ENCODE measurements around the gene MAEA. TPM values are rescaled to one million over a fixed set of nuclear protein-coding genes. Genes with fewer than 3 reads are reported as not detected.

Gene MAEA
- total and polyA plus RNA-seq, 10 of the 15 experiments (the other 5 are each of a cell fraction or from before 2014, with no cell fraction given): 3.6 to 67.1 (median 54.6) TPM

DNA sequence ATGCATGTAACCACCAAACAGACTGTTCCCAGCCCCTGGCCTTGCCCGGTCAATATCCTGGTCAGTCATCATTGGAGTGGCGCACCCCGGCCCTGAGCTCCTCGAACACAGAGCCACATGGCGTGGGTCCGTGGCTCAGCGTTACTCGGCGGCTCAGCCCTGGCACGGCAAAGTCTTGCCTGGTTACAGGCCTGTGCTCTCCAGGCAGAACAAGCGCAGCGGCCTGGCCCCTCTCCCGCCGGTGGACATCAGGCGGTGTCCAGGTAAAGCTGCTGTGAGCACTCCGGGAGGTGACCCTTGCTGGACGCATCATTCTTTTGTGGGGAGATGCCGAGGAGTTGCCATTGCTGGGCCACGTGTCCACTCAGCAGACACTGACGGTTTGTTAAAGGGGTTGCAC is 51.2 kb downstream of the MAEA start (continued):
- TF ChIP-seq, protein P1, sequence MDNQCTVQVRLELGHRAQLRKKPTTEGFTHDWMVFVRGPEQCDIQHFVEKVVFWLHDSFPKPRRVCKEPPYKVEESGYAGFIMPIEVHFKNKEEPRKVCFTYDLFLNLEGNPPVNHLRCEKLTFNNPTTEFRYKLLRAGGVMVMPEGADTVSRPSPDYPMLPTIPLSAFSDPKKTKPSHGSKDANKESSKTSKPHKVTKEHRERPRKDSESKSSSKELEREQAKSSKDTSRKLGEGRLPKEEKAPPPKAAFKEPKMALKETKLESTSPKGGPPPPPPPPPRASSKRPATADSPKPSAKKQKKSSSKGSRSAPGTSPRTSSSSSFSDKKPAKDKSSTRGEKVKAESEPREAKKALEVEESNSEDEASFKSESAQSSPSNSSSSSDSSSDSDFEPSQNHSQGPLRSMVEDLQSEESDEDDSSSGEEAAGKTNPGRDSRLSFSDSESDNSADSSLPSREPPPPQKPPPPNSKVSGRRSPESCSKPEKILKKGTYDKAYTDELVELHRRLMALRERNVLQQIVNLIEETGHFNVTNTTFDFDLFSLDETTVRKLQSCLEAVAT (IDR thresholded peaks at IDR 0.05): no peak
- TF ChIP-seq, protein P2, sequence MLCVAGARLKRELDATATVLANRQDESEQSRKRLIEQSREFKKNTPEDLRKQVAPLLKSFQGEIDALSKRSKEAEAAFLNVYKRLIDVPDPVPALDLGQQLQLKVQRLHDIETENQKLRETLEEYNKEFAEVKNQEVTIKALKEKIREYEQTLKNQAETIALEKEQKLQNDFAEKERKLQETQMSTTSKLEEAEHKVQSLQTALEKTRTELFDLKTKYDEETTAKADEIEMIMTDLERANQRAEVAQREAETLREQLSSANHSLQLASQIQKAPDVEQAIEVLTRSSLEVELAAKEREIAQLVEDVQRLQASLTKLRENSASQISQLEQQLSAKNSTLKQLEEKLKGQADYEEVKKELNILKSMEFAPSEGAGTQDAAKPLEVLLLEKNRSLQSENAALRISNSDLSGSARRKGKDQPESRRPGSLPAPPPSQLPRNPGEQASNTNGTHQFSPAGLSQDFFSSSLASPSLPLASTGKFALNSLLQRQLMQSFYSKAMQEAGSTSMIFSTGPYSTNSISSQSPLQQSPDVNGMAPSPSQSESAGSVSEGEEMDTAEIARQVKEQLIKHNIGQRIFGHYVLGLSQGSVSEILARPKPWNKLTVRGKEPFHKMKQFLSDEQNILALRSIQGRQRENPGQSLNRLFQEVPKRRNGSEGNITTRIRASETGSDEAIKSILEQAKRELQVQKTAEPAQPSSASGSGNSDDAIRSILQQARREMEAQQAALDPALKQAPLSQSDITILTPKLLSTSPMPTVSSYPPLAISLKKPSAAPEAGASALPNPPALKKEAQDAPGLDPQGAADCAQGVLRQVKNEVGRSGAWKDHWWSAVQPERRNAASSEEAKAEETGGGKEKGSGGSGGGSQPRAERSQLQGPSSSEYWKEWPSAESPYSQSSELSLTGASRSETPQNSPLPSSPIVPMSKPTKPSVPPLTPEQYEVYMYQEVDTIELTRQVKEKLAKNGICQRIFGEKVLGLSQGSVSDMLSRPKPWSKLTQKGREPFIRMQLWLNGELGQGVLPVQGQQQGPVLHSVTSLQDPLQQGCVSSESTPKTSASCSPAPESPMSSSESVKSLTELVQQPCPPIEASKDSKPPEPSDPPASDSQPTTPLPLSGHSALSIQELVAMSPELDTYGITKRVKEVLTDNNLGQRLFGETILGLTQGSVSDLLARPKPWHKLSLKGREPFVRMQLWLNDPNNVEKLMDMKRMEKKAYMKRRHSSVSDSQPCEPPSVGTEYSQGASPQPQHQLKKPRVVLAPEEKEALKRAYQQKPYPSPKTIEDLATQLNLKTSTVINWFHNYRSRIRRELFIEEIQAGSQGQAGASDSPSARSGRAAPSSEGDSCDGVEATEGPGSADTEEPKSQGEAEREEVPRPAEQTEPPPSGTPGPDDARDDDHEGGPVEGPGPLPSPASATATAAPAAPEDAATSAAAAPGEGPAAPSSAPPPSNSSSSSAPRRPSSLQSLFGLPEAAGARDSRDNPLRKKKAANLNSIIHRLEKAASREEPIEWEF (IDR thresholded peaks at IDR 0.05; ENCODE audit: insufficient replicate concordance, low read depth, low read length): no peak
- TF ChIP-seq RB1 (IDR thresholded peaks at IDR 0.05; ENCODE audit: borderline replicate concordance) (no peak), GATAD2B (conservative IDR thresholded peaks at IDR 0.05; ENCODE audit: low read depth) (no peak)

DNA sequence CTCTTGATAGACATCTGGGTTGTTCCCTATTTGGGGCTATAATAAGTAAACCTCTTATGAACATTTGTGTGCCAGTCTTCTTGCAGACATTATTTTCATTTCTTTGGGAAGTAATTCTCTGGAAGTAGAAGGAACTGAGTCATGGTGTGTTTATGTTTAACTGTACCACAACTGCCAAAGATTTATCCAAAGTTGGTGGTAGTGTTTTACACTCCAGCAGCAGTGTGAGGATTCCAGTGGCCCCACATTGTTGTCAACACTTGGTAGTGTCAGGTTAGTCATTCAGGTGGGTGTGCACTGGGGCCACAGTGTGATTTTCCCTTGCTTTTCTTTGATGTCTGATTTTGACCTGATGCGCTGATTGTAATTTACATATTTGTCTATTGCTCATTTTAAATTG is 52.3 kb downstream of the MAEA start:
- no peak overlapping the region for H3K4me2 ChIP-seq (ENCODE audit: control insufficient read depth, insufficient read depth)
- intact Hi-C loops (cut with micrococcal nuclease; ENCODE audit: unreplicated experiment): no loop called here
- WGBS (ENCODE audit: insufficient coverage, insufficient replicate concordance, low lambda C conversion rate, missing lambda C conversion rate): 89% methylated on average over 1 of the region's 1 CpG
- H3K4me1 ChIP-seq (ENCODE audit: control insufficient read depth, insufficient read depth, low read length): no peaks in the 10 kb centered on the region; the same call in 1 of the 2 replicates
- H3K79me2 ChIP-seq (ENCODE audit: control insufficient read depth, insufficient read depth, low read length): peaks cover 5% of the 10 kb centered on the region
- ChIA-PET POLR2A (no interaction called here), RAD21 (ENCODE audit: unreplicated experiment) (no interaction called here), CTCF (no interaction called here), SMC1A (ENCODE audit: uncharacterized antibody, unreplicated experiment) (no interaction called here)
- in situ Hi-C loops (cut with MboI): no loop called here
- H3K9me3 ChIP-seq (replicated peaks; ENCODE audit: control insufficient read depth, insufficient read depth, low read length): no peaks in the 10 kb centered on the region; the same call in 2 of the 3 replicates
- no peak overlapping the region for H3K27ac ChIP-seq (ENCODE audit: control insufficient read depth, insufficient read depth)
- no peaks in the 10 kb centered on the region for H4K20me1 ChIP-seq (ENCODE audit: control insufficient read depth, insufficient read depth)
- no TSS peak for BruUV-seq (replicated peaks)
- no peak for ATAC-seq
- no peak overlapping the region for H3K9ac ChIP-seq (ENCODE audit: control insufficient read depth, insufficient read depth, low read length)
- H3K36me3 ChIP-seq (ENCODE audit: control insufficient read depth in 2 of 2, insufficient read depth in 2 of 2, low read length in 1 of 2): peaks cover 19 to 21% of the 10 kb centered on the region in 2 experiments
- no peak for DNase-seq (ENCODE audit: low read depth, low spot score)
- H3K27me3 ChIP-seq (replicated peaks in 1 of 2; ENCODE audit: control insufficient read depth in 2 of 2, insufficient read depth in 2 of 2, low read length in 1 of 2): no peaks in the 10 kb centered on the region
- H2AFZ ChIP-seq (ENCODE audit: control insufficient read depth, low read depth, low read length): no peak overlapping the region
- FAIRE-seq: no peak
- no peak overlapping the region for H3K4me3 ChIP-seq
- TF ChIP-seq, protein P3, sequence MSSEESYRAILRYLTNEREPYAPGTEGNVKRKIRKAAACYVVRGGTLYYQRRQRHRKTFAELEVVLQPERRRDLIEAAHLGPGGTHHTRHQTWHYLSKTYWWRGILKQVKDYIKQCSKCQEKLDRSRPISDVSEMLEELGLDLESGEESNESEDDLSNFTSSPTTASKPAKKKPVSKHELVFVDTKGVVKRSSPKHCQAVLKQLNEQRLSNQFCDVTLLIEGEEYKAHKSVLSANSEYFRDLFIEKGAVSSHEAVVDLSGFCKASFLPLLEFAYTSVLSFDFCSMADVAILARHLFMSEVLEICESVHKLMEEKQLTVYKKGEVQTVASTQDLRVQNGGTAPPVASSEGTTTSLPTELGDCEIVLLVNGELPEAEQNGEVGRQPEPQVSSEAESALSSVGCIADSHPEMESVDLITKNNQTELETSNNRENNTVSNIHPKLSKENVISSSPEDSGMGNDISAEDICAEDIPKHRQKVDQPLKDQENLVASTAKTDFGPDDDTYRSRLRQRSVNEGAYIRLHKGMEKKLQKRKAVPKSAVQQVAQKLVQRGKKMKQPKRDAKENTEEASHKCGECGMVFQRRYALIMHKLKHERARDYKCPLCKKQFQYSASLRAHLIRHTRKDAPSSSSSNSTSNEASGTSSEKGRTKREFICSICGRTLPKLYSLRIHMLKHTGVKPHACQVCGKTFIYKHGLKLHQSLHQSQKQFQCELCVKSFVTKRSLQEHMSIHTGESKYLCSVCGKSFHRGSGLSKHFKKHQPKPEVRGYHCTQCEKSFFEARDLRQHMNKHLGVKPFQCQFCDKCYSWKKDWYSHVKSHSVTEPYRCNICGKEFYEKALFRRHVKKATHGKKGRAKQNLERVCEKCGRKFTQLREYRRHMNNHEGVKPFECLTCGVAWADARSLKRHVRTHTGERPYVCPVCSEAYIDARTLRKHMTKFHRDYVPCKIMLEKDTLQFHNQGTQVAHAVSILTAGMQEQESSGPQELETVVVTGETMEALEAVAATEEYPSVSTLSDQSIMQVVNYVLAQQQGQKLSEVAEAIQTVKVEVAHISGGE (CRISPR knock-in tag; IDR thresholded peaks at IDR 0.05): no peak
- TF ChIP-seq SMAD5 (IDR thresholded peaks at IDR 0.05; ENCODE audit: low read depth): no peak
- TF ChIP-seq, protein P4, sequence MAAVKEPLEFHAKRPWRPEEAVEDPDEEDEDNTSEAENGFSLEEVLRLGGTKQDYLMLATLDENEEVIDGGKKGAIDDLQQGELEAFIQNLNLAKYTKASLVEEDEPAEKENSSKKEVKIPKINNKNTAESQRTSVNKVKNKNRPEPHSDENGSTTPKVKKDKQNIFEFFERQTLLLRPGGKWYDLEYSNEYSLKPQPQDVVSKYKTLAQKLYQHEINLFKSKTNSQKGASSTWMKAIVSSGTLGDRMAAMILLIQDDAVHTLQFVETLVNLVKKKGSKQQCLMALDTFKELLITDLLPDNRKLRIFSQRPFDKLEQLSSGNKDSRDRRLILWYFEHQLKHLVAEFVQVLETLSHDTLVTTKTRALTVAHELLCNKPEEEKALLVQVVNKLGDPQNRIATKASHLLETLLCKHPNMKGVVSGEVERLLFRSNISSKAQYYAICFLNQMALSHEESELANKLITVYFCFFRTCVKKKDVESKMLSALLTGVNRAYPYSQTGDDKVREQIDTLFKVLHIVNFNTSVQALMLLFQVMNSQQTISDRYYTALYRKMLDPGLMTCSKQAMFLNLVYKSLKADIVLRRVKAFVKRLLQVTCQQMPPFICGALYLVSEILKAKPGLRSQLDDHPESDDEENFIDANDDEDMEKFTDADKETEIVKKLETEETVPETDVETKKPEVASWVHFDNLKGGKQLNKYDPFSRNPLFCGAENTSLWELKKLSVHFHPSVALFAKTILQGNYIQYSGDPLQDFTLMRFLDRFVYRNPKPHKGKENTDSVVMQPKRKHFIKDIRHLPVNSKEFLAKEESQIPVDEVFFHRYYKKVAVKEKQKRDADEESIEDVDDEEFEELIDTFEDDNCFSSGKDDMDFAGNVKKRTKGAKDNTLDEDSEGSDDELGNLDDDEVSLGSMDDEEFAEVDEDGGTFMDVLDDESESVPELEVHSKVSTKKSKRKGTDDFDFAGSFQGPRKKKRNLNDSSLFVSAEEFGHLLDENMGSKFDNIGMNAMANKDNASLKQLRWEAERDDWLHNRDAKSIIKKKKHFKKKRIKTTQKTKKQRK (IDR thresholded peaks at IDR 0.05; ENCODE audit: low read depth, low read length): no peak

All from GM12878 (cell line).